K562 (cell line): ENCODE data around the gene FBXL4. TPM values are rescaled to one million over a fixed set of nuclear protein-coding genes. Genes with fewer than 3 reads are reported as not detected.

Experiments used
- ARID3A ChIP-seq: IDR thresholded peaks from 2 replicates; pipeline ENCODE4 v1.6.1; 2012; ENCODE audit warnings: low read depth, low read length, improper control_type of control experiment, borderline replicate concordance
- ATF3 ChIP-seq, 2 experiments: fragments of 450-650 bp in 1 of 2; sonication (generic) in 1 of 2; formaldehyde crosslinking in 1 of 2; IDR thresholded peaks in 1 of 2; conservative IDR thresholded peaks in 1 of 2; 2 replicates each; pipeline versions ENCODE4 v1.6.1 to v1.8.1; 2016 to 2023; ENCODE audit warnings: mild to moderate bottlenecking in 2 of 2, moderate library complexity in 2 of 2, inconsistent platforms in 1 of 2, missing genetic modification reagents in 1 of 2
- BCL6 ChIP-seq: fragments of 250-450 bp; sonication (Bioruptor Pico); IDR thresholded peaks from 2 replicates; pipeline ENCODE4 v1.4.0; 2020
- E2F4 ChIP-seq: sonication (generic); formaldehyde crosslinking; IDR thresholded peaks from 2 replicates; pipeline ENCODE4 v1.8.0; 2022; ENCODE audit warnings: mild to moderate bottlenecking, low read depth, missing genetic modification reagents
- IRF9 ChIP-seq: fragments of 450-650 bp; IDR thresholded peaks from 2 replicates; pipeline ENCODE4 v1.6.1; 2016; ENCODE audit warnings: missing biosample characterization, missing genetic modification characterization
- MYC ChIP-seq, 2 experiments: fragments of 250-450 bp in 1 of 2; sonication (Bioruptor Pico) in 1 of 2; IDR thresholded peaks; 2 replicates each; pipeline versions ENCODE4 v1.5.1 to v1.6.1; 2012 to 2021; ENCODE audit warnings: low read depth in 2 of 2, borderline replicate concordance in 1 of 2, improper control_type of control experiment in 1 of 2, low read length in 1 of 2, mild to moderate bottlenecking in 1 of 2, moderate library complexity in 1 of 2
- NCOA1 ChIP-seq: fragments of 450-650 bp; IDR thresholded peaks from 2 replicates; pipeline ENCODE4 v1.6.1; 2016; ENCODE audit warnings: low read depth
- PPARD ChIP-seq: fragments of 250-450 bp; sonication (Bioruptor Pico); IDR thresholded peaks from 2 replicates; pipeline ENCODE4 v1.8.0; 2022; ENCODE audit warnings: inconsistent platforms, mild to moderate bottlenecking, moderate library complexity
- RBBP5 ChIP-seq: fragments of 200-600 bp; sonication (generic); IDR thresholded peaks from 2 replicates; pipeline ENCODE4 v1.6.1; 2012; ENCODE audit warnings: borderline replicate concordance, mild to moderate bottlenecking, low read length, control low read depth, inconsistent platforms; ENCODE audit not compliant: insufficient read depth, poor library complexity, severe bottlenecking
- TAF1 ChIP-seq: IDR thresholded peaks from 2 replicates; pipeline ENCODE4 v1.6.1; 2011; ENCODE audit warnings: mild to moderate bottlenecking, low read length, moderate library complexity; ENCODE audit not compliant: insufficient read depth, control insufficient read depth, severe bottlenecking; ENCODE audit errors: extremely low read depth
- TCF3 ChIP-seq: sonication (generic); formaldehyde crosslinking; IDR thresholded peaks from 2 replicates; pipeline ENCODE4 v1.4.0; 2020; ENCODE audit warnings: mild to moderate bottlenecking, missing genetic modification reagents
- TSC22D4 ChIP-seq: fragments of 450-650 bp; IDR thresholded peaks from 2 replicates; pipeline ENCODE4 v1.6.1; 2016; ENCODE audit warnings: missing genetic modification characterization, missing biosample characterization, control low read depth
- USF2 ChIP-seq: sonication (generic); formaldehyde crosslinking; IDR thresholded peaks from 2 replicates; pipeline ENCODE4 v1.5.0; 2020; ENCODE audit warnings: missing genetic modification reagents
- ZMIZ1 ChIP-seq, 2 experiments: fragments of 150-350 bp in 1 of 2; IDR thresholded peaks; 2 replicates each; pipeline ENCODE4 v1.6.1; 2012 to 2016; ENCODE audit warnings: low read depth in 2 of 2, low read length in 2 of 2, mild to moderate bottlenecking in 1 of 2, moderate library complexity in 1 of 2
- ZSCAN29 ChIP-seq: fragments of 450-650 bp; IDR thresholded peaks from 2 replicates; pipeline ENCODE4 v1.6.1; 2017
- polyA plus RNA-seq, 8 experiments: library from polyadenylated mRNA; depleted of rRNA in 4 of 8; stranded (reverse) in 5 of 8; unstranded in 3 of 8; fragments of >200 nt; fragmentation: Nextera tagmentation in 2 of 8; fragmentation: Illumina TruSeq in 1 of 8; extraction: Ambion mirVana in 2 of 8; extraction: Trizol in 1 of 8; gene quantifications; 2 replicates each; pipeline versions ENCODE4 v1.2.1 to v1.2.3, GENCODE V29; 2011 to 2014; ENCODE audit warnings: inconsistent platforms in 1 of 8, missing spikeins in 1 of 8
- total RNA-seq, 7 experiments: library from RNA; depleted of rRNA in 6 of 7; stranded (reverse); fragments of >200 nt in 6 of 7; fragmentation: Illumina TruSeq in 2 of 7; extraction: Trizol in 2 of 7; gene quantifications; 2 replicates each; pipeline versions ENCODE4 v1.2.1 to v1.2.3, GENCODE V29; 2011 to 2021; ENCODE audit warnings: low replicate concordance in 1 of 7

The FBXL4 gene
- total and polyA plus RNA-seq, 9 of the 15 experiments (the other 6 are each of a cell fraction or from before 2014, with no cell fraction given): 4.2 to 23.1 (median 7.7) TPM

- no peak for TF ChIP-seq ATF3 (IDR thresholded peaks at IDR 0.05)
- no peak for TF ChIP-seq ATF3 (CRISPR knock-in tag; conservative IDR thresholded peaks at IDR 0.05)
- TF ChIP-seq RBBP5: peak; percentile 38
- TF ChIP-seq IRF9 (tag): no peak
- no peak for TF ChIP-seq E2F4 (CRISPR knock-in tag)
- TF ChIP-seq TAF1: no peak
- TF ChIP-seq TCF3 (CRISPR knock-in tag): peak; percentile 77
- TF ChIP-seq PPARD (CRISPR knock-in tag): no peak
- no peak for TF ChIP-seq BCL6 (CRISPR knock-in tag)
- no peak for TF ChIP-seq ARID3A
- no peak for TF ChIP-seq MYC (IDR thresholded peaks at IDR 0.05; ENCODE audit: low read depth, low read length)
- no peak for TF ChIP-seq MYC (CRISPR knock-in tag; IDR thresholded peaks at IDR 0.05; ENCODE audit: borderline replicate concordance, low read depth)
- TF ChIP-seq ZMIZ1 (IDR thresholded peaks at IDR 0.05; ENCODE audit: low read depth in 2 of 2, low read length in 2 of 2): peak in 1 of 2 experiments; percentile 32; a peak in 1 of 4 replicates
- no peak for TF ChIP-seq ZSCAN29
- TF ChIP-seq USF2 (CRISPR knock-in tag): peak; percentile 6; the same call in 1 of the 2 replicates
- TF ChIP-seq NCOA1: no peak
- no peak for TF ChIP-seq TSC22D4 (tag)
Measured at GRCh38 chr6:98834060-98835031, 113.4 kb downstream of the FBXL4 start, which contains the start of gene POU3F2 (continued).
